HG03175 (cell line): ENCODE results near the gene KRT1.
"Not testable (repeated sequence)": the region's sequence is repeated elsewhere in the genome, so short reads cannot be mapped to it uniquely, and the experiment has no call there.

Experiments used
- ATAC-seq: cut with Tn5 transposase; IDR thresholded peaks from one replicate; pipeline ENCODE4 v1.9.1; 2021; ENCODE audit warnings: mild to moderate bottlenecking, moderate library complexity; ENCODE audit not compliant: unreplicated experiment

The KRT1 gene

DNA sequence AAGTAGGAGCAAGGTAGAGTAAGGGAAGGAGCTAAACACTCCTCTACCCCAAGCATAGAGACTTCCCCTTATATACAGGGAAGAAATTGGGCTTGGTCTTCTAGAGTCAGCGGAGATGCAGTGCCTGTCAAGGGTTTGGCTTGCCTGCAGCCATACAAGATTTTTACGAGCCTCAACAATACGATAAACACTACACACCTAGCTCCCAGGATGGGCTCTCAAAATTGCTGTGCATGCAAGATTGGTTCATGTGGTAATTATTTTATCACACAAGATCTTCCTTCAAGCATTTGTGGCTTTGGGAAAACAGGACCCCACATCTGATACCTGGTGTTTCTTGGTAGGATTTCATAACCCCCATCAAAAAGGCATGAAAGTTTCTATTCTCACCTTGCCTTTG, at the start of gene KRT1:
KRT1 (minus strand) TSS at position 45 of the 400 bp plus-strand sequence. CDS start 59 bp downstream, outside the sequence.
- no peak for ATAC-seq

DNA sequence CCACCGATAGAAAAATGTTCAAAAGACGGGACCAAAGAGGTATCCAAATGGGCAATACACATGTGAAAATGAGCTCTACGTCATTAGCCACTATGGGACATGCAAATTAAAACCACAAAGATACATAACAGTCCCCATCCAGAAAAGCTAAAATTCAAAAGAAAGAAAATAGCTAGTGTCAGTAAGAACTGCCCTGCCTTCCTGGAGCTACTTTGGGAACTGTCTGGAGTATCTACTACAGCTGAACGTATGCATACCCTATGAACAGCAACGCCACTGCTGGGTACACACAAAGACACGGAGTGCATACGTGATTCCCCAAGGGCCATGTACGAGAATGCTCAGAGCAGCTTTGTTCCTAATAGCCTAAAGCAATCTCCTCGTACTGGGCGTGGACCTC, 48.9 kb upstream of the KRT1 start:
- ATAC-seq = no peak

DNA sequence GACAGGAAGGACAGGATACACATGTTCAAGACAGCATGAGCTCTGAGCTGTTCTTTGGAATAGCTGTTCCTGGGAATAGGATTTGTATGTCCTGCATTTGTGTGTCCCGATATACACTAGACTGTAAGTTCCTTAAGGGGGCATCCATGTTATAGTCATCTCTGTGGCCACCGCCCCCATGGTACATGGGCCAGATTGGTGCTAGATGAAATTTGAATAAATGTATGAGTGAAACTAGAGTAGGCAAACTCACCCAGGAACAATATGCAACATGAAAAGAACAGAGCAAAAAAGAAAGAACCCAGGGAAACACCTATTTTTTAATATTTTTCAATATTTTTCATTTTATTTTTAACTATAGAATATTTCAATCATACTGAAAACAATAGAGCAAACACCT, 48.2 kb upstream of the KRT1 start:
- ATAC-seq = no peak

DNA sequence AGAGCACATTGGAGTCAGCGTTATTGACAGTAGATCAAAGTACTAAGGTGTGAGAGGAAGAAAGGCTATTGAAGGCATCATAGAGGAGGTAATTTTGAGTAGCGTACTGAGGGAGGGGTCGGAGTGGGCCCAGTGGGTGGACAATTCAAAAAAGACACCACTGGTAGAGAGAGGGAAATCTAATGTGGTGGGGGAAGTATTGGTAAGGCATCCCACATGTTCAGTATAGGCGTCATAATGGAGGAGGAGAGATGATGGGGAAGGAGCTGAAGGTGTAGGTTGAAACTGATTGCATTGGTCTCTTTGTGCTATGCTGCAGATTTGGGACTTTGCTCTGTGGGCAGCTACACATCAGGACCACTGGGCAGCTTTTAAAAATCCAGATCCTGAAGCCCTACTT, 46.8 kb upstream of the KRT1 start:
- ATAC-seq = no peak

DNA sequence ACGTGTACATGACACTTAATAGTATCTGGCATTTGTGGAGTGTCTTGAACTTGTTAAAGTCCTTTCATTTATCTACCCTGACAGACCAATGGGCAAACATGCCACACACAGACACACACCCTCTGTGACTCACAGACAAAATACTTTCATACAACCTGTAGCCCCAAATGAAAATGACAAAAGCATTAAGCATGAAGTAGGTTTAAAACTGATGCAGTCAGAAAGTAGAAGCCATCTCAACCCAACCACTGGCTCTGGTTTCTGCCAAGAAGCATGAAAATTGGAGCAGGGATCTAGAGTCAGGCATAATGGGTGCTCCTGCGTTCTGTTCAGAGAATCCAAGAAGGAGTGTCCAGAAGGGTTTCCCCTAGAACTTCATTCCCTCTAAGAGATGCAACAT, 46.2 kb upstream of the KRT1 start:
- no peak for ATAC-seq

DNA sequence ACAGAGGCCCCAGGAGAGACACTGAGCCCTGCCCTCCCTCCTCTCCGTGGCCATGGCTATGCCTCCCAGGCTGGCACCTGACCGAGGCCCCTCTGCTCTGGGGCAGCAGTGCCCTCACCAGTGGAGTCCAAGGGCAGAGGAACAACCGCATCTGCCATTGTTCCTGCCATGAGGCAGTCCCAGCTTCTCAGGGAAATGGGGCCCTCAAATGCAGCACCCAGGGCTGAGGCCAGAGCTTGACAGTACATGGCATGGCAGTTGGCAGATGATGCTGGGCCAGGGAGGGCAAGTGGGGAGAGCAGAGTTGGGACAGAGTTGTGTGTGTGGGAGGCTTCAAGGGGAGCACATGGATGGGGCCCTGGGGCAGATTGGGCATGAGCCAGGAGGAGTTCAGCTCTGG, 44.2 kb upstream of the KRT1 start:
- ATAC-seq = no peak

DNA sequence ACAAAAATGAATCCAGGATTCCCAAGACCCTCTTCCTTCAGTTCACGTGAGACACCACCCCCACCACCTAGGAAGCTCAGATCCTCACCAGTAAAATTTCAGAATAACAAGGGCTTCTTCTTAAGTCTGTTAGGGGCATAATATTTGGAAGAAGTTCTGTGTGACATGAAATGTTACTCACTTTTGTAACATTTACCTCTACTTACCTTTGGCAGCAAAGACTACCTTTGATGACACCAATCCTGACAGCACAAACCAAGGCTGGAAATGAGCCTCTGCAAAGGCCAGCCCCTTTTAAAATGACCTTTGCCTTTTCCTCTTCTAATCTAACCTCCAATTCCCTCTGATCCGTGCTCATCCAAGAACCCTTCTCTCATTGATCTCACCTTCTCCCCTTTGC, 42.5 kb upstream of the KRT1 start:
- no peak for ATAC-seq

DNA sequence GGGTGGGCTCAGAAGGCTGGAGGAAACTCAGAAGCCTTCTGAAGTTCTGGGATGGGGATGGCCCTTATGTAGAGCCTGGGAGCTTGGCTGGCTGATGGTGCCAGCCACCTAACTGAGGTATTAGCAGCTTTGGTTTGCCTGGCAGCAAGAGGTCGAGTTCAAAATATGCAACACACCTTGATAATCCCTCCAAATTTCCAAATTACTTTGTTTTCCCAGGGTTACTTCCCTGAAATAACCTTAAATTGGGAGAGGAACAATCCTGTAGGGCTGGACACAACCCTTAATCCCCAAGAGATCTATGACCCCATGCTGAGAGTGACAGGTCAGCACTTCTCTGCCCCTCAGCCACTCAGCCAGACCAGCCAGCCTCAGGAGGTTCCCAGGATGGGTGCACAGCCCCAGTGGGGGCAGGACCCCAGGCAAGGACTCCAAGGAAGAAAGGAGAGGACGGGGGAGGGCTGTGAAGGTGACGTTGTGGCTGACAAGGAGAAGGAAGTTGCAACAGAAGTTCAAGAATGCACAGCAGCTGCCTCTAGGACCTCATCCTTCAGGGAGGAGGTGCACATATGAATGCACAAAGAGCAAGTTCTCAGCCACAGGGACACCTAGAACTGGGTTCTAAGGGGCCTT, 41.7 kb upstream of the KRT1 start:
- no peak for ATAC-seq

DNA sequence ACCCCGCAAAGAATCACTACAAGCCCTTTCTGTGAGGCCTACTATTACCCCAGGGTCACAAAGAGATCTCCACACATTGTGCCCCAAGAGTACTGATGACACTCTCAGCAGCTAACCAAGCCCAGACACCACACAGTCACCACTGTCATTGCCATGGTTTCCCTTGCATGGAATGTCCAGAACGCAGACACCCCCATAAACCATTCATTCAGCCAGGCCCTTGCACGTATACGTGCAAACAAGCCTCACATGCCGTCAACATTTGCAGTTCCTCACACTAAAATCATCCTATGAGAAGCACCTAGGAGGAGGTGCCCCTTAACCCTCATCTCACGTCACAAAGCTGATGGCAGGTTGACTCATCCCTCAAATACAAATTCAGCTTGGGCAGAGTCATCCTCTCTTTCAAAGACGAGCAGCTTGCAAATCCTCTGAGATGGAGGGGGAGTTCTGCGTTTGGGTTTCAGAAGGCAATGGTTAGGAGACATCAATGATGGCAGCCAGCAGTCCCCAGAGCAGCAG, 40.2 kb upstream of the KRT1 start:
- no peak for ATAC-seq

DNA sequence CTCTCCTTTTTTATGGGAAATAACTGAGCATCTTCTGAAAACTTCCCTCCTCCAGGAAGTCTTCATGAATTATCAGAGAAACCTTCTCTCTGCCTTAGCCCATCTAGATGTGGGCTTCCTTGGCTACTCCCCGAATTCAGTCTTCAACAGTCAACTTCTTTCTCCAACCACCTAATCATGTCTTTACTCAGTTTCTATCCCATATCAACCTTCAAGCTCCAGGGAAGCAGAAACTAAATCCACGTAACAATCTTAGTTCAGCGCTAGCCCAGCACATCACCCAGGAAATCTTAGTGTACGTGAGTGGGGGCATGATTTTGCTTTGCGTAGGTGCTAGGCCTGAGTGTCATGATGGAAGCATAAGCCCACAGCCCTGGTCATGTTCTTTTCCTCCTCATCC, 35.9 kb upstream of the KRT1 start:
- no peak for ATAC-seq

DNA sequence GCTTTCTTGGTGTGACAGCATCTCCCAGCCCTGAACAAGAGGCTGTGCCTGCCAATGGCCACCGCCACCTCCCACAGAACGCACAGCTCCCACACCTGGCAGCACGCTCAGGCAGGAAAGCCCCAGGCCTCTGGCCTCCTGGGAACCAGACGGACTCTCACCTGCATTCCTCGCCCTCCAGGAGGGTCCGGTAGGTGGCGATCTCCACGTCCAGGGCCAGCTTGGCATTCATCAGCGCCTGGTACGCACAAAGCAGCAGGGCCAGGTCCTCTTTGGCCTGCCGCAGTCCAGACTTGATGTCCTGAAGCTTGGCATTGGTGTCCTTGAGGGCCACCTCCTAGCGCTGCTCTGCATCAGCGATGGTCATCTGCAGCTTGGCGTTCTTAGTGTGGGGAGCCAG, 35.2 kb upstream of the KRT1 start:
- ATAC-seq = no peak

DNA sequence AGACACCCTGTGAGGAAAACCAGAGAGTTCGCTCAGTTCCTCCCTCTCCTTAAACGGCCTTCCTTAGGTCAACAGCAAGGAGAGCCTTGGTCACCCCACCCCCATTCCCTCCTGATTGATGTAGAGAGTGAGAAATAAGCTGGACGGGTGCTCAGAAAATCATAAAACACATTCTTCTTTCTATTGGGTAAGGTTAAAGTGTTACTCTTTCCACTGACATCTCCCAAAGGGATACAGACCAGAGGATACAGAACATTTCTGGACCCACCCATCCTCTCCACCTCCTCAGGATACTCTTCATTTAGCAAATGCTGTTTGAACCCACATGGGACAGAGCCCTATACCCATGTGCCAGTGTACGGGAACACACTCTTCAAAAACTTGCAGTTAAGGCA, 34.7 kb upstream of the KRT1 start:
- no peak for ATAC-seq

DNA sequence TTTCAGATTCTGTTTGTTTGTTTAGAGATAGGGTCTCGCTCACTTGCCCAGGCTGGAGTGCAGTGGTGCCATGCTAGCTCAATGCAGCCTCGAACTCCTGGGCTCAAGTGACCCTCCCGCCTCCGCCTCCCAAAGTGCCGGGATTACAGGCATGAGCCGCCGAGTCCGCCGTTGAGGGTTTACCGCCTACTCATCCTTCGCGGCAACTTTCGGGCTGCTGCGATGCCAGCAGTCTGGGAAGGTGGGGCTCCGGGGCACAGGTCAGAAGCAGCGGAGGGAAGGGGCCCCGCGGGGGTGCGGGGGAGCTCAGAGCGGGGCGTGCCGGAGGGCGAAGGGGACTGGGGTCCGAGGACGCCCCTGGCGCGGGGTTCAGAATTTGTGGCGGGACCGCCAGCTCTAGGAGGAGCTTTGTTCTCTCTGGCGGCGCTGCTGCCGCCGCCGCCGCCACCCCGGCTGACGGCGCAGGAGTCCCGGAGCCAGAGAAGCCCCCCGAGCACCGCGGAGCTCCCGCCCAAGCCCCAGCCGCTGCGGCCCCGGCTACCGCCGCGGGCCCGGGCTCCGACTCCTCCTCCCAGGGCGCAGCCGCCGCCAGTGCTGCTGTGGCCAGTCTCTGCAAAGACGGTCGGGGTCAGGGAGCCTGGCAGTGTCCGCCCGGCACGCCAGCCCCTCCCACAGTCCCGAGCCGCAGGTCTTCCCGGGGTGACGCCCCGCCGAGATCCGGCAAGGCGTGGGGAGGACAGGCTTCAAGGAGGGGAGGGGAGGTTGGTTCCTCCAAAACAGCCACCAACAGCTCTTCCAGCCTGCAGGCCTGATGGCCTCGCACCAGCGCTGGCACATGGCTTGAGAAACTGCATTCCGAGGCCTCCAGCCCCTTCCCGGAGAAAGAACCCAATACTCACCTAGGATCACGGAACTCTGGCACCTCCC, 34.0 kb upstream of the KRT1 start:
- ATAC-seq = no peak

DNA sequence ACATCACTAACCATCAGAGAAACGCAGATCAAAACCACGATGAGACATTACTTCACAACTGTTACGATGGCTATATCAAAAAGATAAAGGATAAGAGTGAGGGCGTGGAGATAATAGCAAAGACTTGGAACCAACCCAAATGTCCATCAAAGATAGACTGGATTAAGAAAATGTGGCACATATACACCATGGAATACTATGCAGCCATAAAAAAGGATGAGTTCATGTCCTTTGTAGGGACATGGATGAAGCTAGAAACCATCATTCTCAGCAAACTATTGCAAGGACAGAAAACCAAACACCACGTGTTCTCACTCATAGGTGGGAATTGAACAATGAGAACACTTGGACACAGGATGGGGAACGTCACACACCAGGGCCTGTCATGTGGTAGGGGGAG, 31.9 kb upstream of the KRT1 start:
- not testable (repeated sequence) for ATAC-seq

DNA sequence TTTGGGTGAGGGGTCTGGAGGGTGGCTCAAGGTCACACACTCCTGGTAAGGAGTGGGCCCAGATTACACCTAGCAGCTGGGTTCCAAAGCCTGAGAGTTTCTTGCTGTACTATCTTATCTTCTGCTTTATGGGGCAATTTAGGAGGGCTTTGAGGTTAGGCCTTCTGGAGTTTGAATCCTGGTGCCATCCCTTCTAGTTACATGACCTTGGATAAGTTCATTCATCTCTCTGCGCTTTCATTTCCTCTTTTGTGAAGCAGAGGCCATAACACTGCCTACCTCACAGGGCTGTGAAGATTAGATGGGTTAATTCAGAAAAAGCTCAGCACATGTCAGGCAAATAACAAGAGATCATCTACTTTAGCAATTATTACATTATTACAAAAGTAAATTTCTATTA, 30.5 kb upstream of the KRT1 start:
- no peak for ATAC-seq

DNA sequence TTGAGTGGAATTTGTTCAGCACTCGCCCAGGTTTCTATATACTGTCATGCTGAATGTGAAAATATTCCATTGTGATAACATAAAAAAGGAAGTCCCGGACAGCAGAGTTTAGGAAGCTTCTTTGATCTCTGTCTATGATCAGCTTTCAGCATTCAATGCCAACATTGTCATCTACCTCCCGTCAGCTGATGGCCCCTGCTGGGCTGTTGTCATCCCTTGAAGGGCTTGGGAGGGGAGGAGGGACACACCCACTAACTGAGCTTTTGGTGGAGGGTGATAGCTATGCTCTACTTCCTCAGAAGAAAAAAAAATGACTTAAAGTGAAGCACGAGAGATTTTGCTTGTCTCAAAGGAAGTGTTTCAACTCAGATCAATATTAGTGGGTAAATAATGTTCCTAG, 27.8 kb upstream of the KRT1 start:
- ATAC-seq = no peak

DNA sequence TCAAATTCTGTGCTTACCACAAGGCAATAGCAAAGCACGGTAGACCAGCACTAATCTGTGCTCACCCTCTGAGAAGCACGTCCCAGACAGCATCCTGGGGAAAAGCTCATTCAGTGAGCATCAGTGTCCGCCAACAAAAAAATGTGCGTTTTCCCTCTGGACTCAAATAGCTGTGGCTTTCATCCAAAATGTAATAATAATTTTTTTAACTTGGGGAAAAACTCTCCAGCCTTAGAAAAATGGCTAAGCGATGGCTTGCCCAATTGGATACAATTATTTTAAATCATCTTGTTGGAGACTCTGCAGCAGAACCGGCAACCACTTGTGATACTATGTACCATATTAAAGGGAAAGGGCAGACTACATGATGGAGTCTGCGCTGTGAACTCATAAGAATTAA, 24.3 kb upstream of the KRT1 start:
- ATAC-seq = no peak

DNA sequence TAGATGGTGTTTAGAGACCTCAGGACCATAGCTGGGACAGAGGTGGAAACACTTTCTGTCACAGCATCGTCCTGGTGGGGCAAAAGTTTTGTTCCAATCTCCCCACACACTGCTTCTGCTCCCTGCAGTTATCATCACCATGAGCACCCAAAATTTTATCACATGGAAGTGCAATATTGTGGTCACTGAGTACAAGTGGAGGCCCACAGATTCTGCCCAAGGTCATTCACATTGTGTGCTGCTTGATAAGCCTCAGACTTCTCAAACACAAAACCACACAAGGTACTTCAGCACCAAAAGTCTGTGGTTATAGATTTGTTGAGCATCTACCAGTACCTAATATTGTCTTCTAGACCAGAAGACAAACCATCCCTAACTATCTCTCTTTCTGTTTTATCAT, 23.7 kb upstream of the KRT1 start:
- no peak for ATAC-seq

DNA sequence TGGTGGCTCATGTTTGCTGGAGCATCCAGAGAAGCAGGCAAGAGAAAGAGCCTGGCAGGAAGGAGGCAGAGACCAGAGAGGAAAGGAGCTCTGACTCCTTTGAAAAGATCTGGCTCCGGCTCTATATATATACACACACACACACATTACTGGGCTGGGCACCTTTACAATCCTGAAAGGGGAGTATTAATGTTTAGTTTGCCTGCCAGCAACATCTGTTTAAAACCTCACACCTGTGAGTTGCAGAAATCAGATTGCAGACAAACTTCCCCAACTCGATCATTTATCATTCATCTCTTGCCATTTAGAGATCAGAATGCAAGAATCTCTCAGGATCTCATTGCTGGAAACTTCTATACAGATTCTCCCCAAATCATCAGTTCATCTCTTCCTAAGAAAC, 23.2 kb upstream of the KRT1 start, which contains the start of gene KRT77:
KRT77 (minus strand) TSS at position 101 of the 400 bp plus-strand sequence; CDS start at position 11, 90 bp downstream.
- no peak for ATAC-seq

DNA sequence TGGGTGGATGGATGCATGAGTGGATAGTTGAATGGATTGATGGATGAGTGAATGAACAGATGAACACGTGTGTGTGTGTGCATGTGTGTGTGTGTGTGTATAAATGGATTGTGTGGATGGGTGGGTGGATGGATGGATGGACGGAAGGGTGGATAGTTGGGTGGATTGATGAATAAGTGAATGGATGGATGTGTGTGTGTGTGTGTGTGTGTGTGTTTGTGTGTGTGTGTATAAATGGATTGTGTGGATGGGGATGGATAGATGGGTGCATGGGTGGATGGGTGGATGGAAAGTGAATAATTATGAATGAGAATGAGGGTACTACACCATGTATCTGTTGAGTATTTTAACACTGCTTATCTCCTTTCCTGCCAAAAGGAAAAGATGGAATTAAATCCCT, 22.1 kb upstream of the KRT1 start:
- no peak for ATAC-seq

DNA sequence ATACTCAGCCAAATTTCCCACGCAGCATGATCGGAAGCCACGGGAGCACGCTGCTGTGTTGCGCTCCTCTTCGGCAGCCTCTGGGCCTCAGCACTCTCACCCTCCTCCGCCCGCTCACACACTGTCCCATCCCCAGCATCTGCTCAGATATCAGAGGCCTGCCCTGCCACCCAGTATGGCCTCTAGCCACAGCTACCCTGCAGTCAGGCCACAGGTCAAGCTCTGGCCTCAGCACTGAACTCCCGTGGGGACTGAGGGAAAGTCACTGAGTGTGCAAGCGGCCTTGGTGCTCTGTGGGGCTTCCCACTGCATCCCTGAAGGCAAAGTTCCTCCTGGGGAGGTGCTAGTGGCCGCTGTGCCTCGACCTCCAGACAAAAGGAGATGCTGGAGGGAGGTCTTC, 21.1 kb upstream of the KRT1 start:
- no peak for ATAC-seq

DNA sequence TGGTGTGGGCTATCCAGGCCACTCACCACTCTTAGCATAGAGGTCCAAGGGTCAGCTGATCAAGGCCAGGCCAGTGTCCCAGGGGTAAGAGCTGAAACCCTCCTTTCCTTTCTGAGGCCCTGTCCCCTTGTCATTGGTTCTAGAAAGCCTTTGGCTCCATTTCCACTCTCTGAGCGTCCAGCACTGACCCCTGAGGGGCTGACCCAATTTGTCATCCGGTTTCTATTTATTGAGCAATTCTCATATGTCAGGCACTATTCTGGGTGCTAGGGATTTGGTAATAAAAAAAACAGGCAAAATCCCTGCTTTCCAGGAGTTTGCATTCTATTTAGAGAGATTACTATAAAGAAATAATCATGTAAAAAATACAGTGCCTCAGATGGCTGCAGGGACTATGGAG, 19.8 kb upstream of the KRT1 start:
- no peak for ATAC-seq
